WTC11 (cell line): ENCODE measurements around the gene PICALM.

Experiments
- GABPB1 ChIP-seq: sonication (generic); formaldehyde crosslinking; IDR thresholded peaks from 2 replicates; pipeline ENCODE4 v1.8.1; 2023; ENCODE audit warnings: mild to moderate bottlenecking, missing genetic modification reagents
- SP1 ChIP-seq: sonication (generic); formaldehyde crosslinking; conservative IDR thresholded peaks from 2 replicates; pipeline ENCODE4 v1.8.1; 2022; ENCODE audit warnings: missing genetic modification reagents
- ZNF121 ChIP-seq: sonication (generic); formaldehyde crosslinking; IDR thresholded peaks from 2 replicates; pipeline ENCODE4 v1.8.0; 2023; ENCODE audit warnings: missing genetic modification reagents
- ZNF138 ChIP-seq: sonication (generic); formaldehyde crosslinking; conservative IDR thresholded peaks from 2 replicates; pipeline ENCODE4 v1.8.1; 2022; ENCODE audit warnings: mild to moderate bottlenecking, moderate library complexity, missing genetic modification reagents
- TF ChIP-seq, protein P1 (sequence below): fragments of 200-600 bp; IDR thresholded peaks from 2 replicates; pipeline ENCODE4 v1.8.0; 2022; ENCODE audit warnings: antibody characterized with exemption
- TF ChIP-seq, protein P2 (sequence below): sonication (generic); formaldehyde crosslinking; IDR thresholded peaks from 2 replicates; pipeline ENCODE4 v1.8.1; 2023; ENCODE audit warnings: mild to moderate bottlenecking, moderate library complexity, missing genetic modification reagents

DNA sequence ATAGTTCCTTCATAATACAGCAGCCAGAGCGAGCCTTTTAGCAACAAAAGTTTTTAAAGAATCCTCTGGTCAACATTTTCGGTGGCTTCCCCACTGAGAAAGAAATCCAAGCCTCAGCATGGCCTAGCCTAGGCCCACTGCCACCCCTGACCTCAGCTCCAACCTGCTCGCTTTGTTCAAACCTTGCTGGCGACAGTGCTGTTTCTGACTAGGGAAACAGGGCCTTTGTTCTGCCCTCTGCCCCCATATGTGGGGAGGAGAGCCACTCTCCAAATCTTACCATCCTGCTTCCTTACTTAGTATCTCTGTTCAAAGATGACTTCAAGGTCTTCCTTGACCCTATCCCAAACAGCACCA is 117.9 kb downstream of the PICALM start:
- TF ChIP-seq, protein P1, sequence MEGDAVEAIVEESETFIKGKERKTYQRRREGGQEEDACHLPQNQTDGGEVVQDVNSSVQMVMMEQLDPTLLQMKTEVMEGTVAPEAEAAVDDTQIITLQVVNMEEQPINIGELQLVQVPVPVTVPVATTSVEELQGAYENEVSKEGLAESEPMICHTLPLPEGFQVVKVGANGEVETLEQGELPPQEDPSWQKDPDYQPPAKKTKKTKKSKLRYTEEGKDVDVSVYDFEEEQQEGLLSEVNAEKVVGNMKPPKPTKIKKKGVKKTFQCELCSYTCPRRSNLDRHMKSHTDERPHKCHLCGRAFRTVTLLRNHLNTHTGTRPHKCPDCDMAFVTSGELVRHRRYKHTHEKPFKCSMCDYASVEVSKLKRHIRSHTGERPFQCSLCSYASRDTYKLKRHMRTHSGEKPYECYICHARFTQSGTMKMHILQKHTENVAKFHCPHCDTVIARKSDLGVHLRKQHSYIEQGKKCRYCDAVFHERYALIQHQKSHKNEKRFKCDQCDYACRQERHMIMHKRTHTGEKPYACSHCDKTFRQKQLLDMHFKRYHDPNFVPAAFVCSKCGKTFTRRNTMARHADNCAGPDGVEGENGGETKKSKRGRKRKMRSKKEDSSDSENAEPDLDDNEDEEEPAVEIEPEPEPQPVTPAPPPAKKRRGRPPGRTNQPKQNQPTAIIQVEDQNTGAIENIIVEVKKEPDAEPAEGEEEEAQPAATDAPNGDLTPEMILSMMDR: no peak
- TF ChIP-seq GABPB1: no peak
- TF ChIP-seq SP1 (CRISPR knock-in tag): no peak
- TF ChIP-seq, protein P2, sequence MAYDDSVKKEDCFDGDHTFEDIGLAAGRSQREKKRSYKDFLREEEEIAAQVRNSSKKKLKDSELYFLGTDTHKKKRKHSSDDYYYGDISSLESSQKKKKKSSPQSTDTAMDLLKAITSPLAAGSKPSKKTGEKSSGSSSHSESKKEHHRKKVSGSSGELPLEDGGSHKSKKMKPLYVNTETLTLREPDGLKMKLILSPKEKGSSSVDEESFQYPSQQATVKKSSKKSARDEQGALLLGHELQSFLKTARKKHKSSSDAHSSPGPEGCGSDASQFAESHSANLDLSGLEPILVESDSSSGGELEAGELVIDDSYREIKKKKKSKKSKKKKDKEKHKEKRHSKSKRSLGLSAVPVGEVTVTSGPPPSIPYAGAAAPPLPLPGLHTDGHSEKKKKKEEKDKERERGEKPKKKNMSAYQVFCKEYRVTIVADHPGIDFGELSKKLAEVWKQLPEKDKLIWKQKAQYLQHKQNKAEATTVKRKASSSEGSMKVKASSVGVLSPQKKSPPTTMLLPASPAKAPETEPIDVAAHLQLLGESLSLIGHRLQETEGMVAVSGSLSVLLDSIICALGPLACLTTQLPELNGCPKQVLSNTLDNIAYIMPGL: no peak
- no peak for TF ChIP-seq ZNF121
- TF ChIP-seq ZNF138 (CRISPR knock-in tag): no peak
